SK-N-SH treated with all-trans-retinoic acid at 6 μM for 48 hours (cell line): ENCODE results near the gene IFI27L2.

Experiments used
- ARNTL ChIP-seq: fragments of 450-650 bp; formaldehyde crosslinking; IDR thresholded peaks from 2 replicates; pipeline ENCODE4 v1.5.0; 2020; ENCODE audit warnings: low read depth, mild to moderate bottlenecking, moderate library complexity, borderline replicate concordance
- BACH2 ChIP-seq: fragments of 250-450 bp; sonication (Bioruptor Pico); IDR thresholded peaks from 2 replicates; pipeline ENCODE4 v1.9.0; 2021; ENCODE audit warnings: mild to moderate bottlenecking, borderline replicate concordance
- CSRNP3 ChIP-seq: fragments of 250-450 bp; sonication (Bioruptor Pico); IDR thresholded peaks from 2 replicates; pipeline ENCODE4 v1.5.1; 2021; ENCODE audit warnings: mild to moderate bottlenecking, moderate library complexity
- ESRRG ChIP-seq: fragments of 250-450 bp; sonication (Bioruptor Pico); IDR thresholded peaks from 2 replicates; pipeline ENCODE4 v1.6.1; 2021; ENCODE audit warnings: mild to moderate bottlenecking
- GLIS3 ChIP-seq: fragments of 250-450 bp; sonication (Bioruptor Pico); IDR thresholded peaks from 2 replicates; pipeline ENCODE4 v1.5.0; 2020; ENCODE audit warnings: mild to moderate bottlenecking, moderate library complexity
- ISL1 ChIP-seq: fragments of 250-450 bp; sonication (Bioruptor Pico); IDR thresholded peaks from 2 replicates; pipeline ENCODE4 v2.1.2; 2022; ENCODE audit warnings: mild to moderate bottlenecking, moderate library complexity
- OSR1 ChIP-seq: fragments of 250-450 bp; sonication (Bioruptor Pico); IDR thresholded peaks from 2 replicates; pipeline ENCODE4 v1.8.0; 2022; ENCODE audit warnings: moderate library complexity, mild to moderate bottlenecking, inconsistent platforms
- RARB ChIP-seq: fragments of 250-450 bp; sonication (Bioruptor Pico); IDR thresholded peaks from 2 replicates; pipeline ENCODE4 v1.8.0; 2021; ENCODE audit warnings: mild to moderate bottlenecking, moderate library complexity
- SNAI2 ChIP-seq: fragments of 250-450 bp; sonication (Bioruptor Pico); IDR thresholded peaks from 2 replicates; pipeline ENCODE4 v1.5.0; 2020; ENCODE audit warnings: mild to moderate bottlenecking, moderate library complexity
- ZFP30 ChIP-seq: fragments of 450-650 bp; formaldehyde crosslinking; IDR thresholded peaks from 2 replicates; pipeline ENCODE4 v1.5.0; 2022; ENCODE audit warnings: mild to moderate bottlenecking, moderate library complexity
- ZNF8 ChIP-seq: fragments of 450-650 bp; formaldehyde crosslinking; IDR thresholded peaks from 2 replicates; pipeline ENCODE4 v1.5.0; 2020; ENCODE audit warnings: mild to moderate bottlenecking, moderate library complexity
- TF ChIP-seq, protein P1 (sequence below): fragments of 250-450 bp; sonication (Bioruptor Pico); IDR thresholded peaks from 2 replicates; pipeline ENCODE4 v1.5.1; 2020; ENCODE audit warnings: low read depth, mild to moderate bottlenecking, moderate library complexity
- TF ChIP-seq, protein P2 (sequence below): fragments of 250-450 bp; sonication (Bioruptor Pico); IDR thresholded peaks from 2 replicates; pipeline ENCODE4 v1.8.0; 2020; ENCODE audit warnings: mild to moderate bottlenecking, moderate library complexity, borderline replicate concordance

DNA sequence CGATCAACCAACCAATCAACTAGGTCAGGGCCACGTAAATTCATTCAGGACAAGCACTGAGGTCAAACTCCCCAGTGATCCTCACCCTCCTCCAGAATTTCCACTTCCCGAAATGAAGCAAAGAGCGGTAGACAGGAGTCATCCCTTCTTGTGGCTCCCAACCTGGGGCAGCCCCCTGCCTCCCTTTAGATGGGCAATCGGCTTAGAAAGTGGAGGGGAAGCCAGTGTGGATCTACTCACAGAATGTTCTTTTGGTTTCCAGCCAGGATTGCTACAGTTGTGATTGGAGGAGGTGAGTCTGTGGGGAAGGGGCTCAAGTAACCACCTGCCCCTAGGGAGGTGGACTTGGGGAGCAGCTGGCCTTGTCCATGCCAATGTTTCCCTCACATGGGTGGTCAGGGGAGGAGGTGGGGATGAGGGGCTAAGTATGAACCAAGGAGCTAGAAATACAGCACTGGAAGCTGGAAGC lies 14.8 kb downstream of the IFI27L2 start:
- no peak for TF ChIP-seq ARNTL
- TF ChIP-seq ESRRG, result no peak
- no peak for TF ChIP-seq ISL1 (CRISPR knock-in tag)
- TF ChIP-seq ZNF8 (CRISPR knock-in tag), result no peak
- TF ChIP-seq CSRNP3 (CRISPR knock-in tag), result no peak
- TF ChIP-seq, protein P1, sequence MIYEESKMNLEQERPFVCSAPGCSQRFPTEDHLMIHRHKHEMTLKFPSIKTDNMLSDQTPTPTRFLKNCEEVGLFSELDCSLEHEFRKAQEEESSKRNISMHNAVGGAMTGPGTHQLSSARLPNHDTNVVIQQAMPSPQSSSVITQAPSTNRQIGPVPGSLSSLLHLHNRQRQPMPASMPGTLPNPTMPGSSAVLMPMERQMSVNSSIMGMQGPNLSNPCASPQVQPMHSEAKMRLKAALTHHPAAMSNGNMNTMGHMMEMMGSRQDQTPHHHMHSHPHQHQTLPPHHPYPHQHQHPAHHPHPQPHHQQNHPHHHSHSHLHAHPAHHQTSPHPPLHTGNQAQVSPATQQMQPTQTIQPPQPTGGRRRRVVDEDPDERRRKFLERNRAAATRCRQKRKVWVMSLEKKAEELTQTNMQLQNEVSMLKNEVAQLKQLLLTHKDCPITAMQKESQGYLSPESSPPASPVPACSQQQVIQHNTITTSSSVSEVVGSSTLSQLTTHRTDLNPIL (CRISPR knock-in tag), result no peak
- no peak for TF ChIP-seq RARB (CRISPR knock-in tag)
- no peak for TF ChIP-seq OSR1
- TF ChIP-seq, protein P2, sequence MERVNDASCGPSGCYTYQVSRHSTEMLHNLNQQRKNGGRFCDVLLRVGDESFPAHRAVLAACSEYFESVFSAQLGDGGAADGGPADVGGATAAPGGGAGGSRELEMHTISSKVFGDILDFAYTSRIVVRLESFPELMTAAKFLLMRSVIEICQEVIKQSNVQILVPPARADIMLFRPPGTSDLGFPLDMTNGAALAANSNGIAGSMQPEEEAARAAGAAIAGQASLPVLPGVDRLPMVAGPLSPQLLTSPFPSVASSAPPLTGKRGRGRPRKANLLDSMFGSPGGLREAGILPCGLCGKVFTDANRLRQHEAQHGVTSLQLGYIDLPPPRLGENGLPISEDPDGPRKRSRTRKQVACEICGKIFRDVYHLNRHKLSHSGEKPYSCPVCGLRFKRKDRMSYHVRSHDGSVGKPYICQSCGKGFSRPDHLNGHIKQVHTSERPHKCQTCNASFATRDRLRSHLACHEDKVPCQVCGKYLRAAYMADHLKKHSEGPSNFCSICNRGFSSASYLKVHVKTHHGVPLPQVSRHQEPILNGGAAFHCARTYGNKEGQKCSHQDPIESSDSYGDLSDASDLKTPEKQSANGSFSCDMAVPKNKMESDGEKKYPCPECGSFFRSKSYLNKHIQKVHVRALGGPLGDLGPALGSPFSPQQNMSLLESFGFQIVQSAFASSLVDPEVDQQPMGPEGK (CRISPR knock-in tag), result no peak
- TF ChIP-seq BACH2, result no peak
- no peak for TF ChIP-seq ZFP30
- TF ChIP-seq GLIS3, result no peak
- no peak for TF ChIP-seq SNAI2
